ENCODE measurements around the gene CRAMP1.

DNA sequence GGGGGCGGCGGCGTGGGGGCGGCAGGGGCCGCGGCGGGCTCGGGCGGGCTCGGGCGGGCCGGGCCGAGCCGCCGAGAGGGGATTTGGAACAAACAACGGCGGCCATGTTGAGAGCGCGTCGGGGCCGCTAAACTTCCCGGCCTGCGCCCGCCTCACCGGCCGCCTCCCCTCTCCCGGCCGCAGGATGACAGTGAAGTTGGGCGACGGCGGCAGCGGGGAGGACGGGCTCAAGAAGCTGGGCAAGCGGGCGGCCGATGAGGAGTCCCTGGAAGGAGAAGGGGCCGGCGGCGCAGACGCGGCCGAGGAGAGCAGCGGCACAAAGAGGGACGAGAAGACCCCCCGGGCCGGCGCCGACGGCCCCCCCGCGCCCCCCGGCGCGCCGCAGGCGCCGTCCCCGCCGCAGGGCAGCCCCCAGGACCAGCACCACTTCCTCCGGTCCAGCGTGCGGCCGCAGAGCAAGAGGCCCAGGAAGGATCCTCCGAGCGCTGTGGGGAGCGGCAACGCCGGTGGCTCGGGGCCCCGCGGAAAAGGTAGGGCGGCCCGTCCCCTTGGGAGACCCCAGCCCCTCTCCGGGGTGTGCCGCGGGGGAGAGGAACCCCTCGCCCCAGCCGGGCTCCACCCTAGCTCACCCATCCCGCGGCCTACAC is 2.4 kb downstream of the CRAMP1 start:
- TF ChIP-seq, protein P1, sequence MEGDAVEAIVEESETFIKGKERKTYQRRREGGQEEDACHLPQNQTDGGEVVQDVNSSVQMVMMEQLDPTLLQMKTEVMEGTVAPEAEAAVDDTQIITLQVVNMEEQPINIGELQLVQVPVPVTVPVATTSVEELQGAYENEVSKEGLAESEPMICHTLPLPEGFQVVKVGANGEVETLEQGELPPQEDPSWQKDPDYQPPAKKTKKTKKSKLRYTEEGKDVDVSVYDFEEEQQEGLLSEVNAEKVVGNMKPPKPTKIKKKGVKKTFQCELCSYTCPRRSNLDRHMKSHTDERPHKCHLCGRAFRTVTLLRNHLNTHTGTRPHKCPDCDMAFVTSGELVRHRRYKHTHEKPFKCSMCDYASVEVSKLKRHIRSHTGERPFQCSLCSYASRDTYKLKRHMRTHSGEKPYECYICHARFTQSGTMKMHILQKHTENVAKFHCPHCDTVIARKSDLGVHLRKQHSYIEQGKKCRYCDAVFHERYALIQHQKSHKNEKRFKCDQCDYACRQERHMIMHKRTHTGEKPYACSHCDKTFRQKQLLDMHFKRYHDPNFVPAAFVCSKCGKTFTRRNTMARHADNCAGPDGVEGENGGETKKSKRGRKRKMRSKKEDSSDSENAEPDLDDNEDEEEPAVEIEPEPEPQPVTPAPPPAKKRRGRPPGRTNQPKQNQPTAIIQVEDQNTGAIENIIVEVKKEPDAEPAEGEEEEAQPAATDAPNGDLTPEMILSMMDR (IDR thresholded peaks at IDR 0.05; ENCODE audit: extremely low read depth in 1 of 2, insufficient read depth in 1 of 2, low read depth in 1 of 2, low read length in 2 of 2), result no peak
- TF ChIP-seq POLR2A (IDR thresholded peaks at IDR 0.05; ENCODE audit: low read depth, low read length), result no peak
- no peak for TF ChIP-seq MYC (IDR thresholded peaks at IDR 0.05; ENCODE audit: low read depth, low read length)
- no peak for TF ChIP-seq EZH2 (IDR thresholded peaks at IDR 0.05; ENCODE audit: borderline replicate concordance, low read depth, low read length, severe bottlenecking)
- TF ChIP-seq POLR2AphosphoS5 (IDR thresholded peaks at IDR 0.05; ENCODE audit: insufficient read depth, low read depth, low read length), result no peak
- TF ChIP-seq JUN (IDR thresholded peaks at IDR 0.05; ENCODE audit: borderline replicate concordance, insufficient read depth, insufficient read length, low read depth), result no peak
- TF ChIP-seq GATA2 (IDR thresholded peaks at IDR 0.05; ENCODE audit: insufficient read depth, insufficient read length, low read depth, low read length), result no peak
- TF ChIP-seq FOS (IDR thresholded peaks at IDR 0.05; ENCODE audit: borderline replicate concordance, insufficient read depth, low read length), result no peak
- no peak for TF ChIP-seq MAX (IDR thresholded peaks at IDR 0.05; ENCODE audit: insufficient read depth, insufficient read length)
